ENCODE results near the gene UBQLN4.

DNA sequence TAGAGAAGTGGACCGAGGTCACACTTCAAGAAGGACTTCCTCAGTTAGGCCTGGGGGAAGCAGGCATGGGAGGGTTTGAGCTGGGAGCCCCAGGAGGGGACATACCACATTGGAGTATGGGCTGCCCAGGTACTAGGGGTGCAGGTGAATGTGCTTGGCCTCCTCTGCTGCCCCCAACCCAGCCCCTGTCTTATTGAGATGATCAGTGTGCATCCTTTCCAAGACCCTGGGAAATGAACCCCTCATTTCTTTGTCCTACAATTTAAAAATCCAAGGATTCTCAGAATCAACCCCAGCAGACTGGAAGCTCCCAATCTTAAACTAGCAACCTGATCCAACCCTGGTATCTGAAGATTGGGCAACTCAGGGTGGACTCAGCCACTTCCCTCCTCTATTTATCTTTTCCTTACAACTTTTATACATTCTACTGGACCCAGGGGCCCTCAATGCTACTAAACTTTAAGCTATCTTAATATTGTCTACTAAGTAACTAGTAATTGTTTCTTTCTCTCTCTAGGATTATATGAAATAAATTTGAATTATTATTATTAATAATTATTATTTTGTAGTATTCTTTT is 19.6 kb upstream of the UBQLN4 start:
- TF ChIP-seq POLR2A (IDR thresholded peaks at IDR 0.05) (no peak), EP300 (IDR thresholded peaks at IDR 0.05) (no peak)
- TF ChIP-seq, protein P1, sequence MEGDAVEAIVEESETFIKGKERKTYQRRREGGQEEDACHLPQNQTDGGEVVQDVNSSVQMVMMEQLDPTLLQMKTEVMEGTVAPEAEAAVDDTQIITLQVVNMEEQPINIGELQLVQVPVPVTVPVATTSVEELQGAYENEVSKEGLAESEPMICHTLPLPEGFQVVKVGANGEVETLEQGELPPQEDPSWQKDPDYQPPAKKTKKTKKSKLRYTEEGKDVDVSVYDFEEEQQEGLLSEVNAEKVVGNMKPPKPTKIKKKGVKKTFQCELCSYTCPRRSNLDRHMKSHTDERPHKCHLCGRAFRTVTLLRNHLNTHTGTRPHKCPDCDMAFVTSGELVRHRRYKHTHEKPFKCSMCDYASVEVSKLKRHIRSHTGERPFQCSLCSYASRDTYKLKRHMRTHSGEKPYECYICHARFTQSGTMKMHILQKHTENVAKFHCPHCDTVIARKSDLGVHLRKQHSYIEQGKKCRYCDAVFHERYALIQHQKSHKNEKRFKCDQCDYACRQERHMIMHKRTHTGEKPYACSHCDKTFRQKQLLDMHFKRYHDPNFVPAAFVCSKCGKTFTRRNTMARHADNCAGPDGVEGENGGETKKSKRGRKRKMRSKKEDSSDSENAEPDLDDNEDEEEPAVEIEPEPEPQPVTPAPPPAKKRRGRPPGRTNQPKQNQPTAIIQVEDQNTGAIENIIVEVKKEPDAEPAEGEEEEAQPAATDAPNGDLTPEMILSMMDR (IDR thresholded peaks at IDR 0.05) = no peak

Data from tibial nerve (tissue), 4 donors.